Effector CD4-positive, alpha-beta T cell (primary cell): ENCODE data around the gene ZNF597.
"Not testable (repeated sequence)": the region's sequence is repeated elsewhere in the genome, so short reads cannot be mapped to it uniquely, and the experiment has no call there.

ENCODE experiments used
- DNase-seq: peaks from one replicate; pipeline ENCODE4 v3.0.0-alpha.2; 2020

ZNF597 gene

DNA sequence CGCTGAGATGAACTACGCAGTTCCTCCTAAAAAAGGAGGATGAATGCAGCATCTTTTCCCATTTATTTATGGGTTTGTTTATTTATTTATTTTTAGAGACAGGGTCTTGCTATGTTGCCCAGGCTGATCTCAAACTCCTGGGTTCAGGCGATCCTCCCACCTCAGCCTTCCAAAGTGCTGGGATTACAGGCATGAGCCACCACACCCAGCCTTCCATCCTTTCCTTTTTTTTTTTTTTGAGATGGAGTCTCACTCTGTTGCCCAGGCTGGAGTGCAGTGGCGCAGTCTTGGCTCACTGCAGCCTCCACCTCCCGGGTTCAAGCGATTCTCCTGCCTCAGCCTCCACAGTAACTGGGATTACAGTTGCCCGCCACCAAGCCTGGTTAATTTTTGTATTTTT is 31.6 kb upstream of the ZNF597 start:
- DNase-seq: not testable (repeated sequence)

GRCh38 chr16:3474136-3474779 is 31.0 kb upstream of the ZNF597 start:
- DNase-seq: no peak

GRCh38 chr16:3473596-3473943 is 30.3 kb upstream of the ZNF597 start:
- not testable (repeated sequence) for DNase-seq

GRCh38 chr16:3472878-3473595 is 29.7 kb upstream of the ZNF597 start:
- DNase-seq: no peak

- DNase-seq: no peak
These were observed 28.3 kb upstream of the ZNF597 start for GRCh38 chr16:3471518-3472176.

DNA sequence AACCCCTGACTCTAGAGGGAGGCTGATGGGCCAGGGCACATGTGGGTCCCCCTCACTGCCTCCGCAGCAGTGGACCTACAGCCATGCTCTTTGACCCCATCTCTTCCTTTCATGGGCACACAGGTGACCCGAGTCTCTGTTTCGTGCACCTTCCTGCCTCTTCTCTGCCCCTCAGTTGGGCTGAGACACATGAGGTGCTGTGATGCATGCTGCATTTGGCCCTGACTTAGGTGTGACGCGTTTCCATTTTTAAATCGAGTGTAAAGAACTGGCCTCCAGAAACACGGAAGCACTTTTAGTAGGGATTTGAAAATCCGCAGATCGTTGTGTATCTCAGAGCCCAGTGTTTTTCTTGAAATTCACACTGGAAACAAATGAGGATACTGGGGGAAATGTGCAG is 27.4 kb upstream of the ZNF597 start:
- no peak for DNase-seq

- DNase-seq: no peak
These were observed 26.4 kb upstream of the ZNF597 start for GRCh38 chr16:3469736-3470135.

DNA sequence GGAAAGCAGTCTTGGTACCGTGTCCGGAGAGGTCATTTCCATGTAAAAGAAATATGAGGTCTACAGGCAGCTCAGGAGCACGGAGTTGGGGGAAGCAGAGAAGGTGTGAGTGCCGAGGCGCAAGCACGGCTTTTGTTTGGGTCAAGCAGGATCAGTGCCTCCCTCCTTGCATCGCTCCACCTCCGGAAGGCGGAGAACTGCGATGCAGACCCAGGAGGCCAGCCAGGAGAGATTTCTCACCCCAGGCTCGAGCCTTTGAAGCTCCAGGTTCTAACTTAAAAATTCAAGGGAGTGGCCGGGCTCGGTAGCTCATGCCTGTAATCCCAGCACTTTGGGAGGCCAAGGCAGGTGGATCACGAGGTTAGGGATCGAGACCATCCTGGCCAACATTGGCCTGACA is 25.2 kb upstream of the ZNF597 start:
- no peak for DNase-seq

DNA sequence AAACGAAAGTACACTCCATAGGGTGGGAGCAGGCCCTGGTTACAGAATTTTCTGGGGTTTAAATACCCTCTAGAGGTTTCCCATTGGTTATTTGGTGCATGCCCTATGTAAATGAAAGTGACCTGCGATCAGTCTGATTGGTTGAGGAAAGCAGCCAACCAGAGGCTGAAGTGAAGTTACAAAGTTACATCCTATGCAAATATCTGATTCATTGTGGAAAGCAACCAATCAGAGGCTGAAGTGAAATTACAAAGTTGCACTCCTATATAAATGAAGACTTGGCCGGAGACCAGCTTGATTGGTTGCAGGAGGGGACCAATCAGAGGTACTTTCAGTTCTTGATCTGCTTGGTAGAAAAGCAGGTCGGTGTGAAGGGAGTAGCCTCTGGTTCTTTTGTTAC is 24.6 kb upstream of the ZNF597 start:
- DNase-seq: no peak

DNA sequence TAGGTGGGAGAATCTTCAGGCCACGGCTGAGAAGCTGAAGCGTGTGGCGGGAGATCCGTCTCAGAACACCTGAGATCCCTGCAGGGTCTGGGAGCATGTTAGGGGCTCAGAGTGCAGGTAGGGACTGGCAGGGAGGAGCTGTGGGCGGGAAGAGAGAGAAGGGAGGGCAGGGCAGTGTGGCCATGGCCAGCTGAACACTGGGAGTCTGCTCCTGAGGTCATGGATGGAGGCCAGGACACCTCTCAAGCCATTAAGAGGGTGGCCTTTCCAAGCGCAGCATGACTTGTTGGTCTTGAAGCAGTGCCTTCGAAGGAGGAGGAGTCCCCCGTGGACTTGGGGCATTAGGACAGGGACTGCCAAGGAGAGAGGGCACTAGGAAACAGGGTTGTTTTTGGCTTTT is 23.9 kb upstream of the ZNF597 start:
- DNase-seq: no peak

DNA sequence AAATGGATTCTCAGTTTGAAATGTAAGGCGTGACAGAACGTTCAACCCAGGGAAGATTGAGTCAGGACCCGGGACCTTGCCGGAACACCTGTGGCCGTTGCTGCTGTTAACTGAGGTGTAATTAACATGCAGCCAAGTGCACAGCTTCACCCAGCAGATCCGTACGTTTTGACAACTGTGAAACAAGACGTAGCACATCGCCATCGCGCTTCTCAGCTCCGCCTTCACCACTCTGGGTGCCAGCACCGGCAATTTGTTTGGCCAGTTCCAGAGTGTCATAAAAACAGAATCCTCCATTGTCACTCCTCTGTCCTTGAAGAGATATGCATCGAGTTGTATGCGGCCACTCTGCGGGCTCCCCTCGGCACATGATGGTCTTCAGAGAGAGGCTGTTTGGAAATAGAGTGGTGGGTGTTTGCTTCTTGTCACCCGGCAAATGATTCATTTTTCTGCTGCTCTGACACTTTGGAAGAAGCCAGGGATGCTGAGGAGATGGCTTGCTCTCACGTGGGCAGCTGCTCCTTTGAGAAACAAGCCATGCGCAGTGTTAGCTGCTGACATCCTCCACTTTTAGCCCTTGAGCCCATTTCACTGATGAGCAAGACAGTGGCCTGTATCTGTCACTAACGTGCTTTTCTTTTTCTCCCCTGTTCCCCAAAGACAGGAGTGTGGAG is 22.7 kb upstream of the ZNF597 start:
- DNase-seq: no peak

DNA sequence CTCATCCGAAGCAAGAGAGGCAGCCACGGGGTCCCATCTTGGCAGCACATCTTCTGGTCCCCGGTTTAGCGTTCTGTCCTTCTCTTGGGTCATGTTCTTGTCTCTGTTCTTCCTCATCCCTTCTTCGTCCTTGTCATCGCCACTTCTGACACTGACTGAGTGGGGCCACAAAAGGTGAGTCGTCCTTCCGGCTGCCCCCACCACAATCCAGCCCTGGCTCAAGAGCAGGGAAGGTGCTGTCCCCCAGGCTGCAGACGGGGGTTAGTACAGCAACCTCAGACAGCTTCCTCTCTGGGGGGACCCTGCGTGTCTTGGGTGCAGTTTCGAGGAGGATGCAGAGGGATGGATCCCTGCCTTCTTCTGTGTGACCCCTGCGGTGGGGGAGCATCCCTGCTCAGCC is 22.0 kb upstream of the ZNF597 start:
- no peak for DNase-seq

DNA sequence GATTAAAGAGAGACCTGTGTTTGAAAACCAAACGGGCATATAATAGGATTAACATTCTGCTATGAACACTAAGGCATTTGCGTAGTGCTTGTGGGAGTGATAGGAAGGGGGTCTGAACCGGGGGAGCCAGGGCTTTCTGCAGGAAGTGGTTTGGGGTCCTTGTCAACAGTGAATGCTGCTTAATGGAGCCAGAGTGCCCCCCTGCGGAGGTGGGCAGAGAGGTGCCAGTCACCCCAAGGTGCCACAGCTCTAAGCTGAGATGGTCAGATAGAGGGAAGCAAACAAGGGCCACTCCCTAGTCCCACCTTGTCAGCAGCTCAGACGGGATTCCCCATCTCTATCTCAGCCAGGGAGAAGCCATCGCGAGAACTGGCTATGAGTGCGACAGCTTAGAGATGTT is 17.8 kb upstream of the ZNF597 start:
- DNase-seq: peak; percentile 17

DNA sequence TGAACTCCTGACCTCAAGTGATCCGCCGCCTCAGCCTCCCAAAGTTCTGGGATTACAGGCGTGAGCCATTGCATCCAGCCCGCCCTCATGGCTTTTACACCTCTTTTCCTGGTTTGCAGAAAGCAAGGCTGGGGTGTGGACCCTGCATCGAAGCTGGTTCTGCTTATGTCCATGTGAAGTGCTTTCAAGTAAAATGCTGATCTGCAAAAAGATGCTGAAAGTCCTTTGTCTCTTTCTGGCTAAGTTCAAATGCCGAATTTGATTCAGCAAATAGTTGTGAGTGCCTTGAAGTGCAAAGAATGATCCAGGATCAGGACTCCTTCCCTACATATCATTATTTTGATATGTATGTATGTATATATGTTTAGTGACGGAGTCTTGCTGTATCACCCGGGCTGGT is 17.3 kb upstream of the ZNF597 start:
- no peak for DNase-seq

- no peak for DNase-seq
These were observed 16.8 kb upstream of the ZNF597 start for GRCh38 chr16:3460121-3460520.

DNA sequence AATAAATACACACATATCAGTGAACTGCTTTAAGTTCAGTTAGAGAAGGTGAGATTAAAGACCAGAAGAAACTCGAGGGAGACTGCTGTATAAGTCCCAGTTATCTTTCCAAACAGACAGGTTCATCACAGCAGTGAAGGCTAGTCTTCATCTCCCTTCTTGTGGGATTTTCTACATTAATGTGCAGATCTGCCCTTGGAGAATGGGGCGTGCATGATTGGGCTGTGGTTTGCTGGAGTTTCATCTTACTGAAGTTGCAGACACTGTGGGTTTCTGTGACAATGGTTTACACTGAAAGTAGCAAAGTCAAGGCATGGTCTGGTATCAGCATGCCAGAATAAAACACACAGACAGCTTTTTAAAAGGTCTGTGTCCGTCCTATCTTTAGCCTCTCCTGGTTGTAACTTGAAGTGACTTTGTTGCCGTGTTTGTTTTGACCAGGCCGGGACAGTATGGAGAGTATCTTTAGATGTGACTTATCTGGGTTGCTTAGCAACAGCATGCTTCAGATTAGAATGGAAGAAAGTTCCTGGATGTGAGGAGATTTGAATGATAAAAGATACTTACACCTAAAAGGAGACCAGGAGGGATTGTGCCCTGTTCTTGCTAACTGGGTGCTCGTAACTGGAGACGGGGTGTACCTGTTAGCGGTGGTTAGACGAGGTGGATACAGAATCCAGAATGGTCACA is 16.2 kb upstream of the ZNF597 start:
- DNase-seq: no peak

- DNase-seq: no peak
These were observed 15.6 kb upstream of the ZNF597 start for GRCh38 chr16:3458852-3459361.

GRCh38 chr16:3458278-3458851 is 15.1 kb upstream of the ZNF597 start:
- DNase-seq: no peak

- DNase-seq: peak; percentile 83
These were observed 14.3 kb upstream of the ZNF597 start for GRCh38 chr16:3457434-3458252.

- no peak for DNase-seq
These were observed 11.4 kb upstream of the ZNF597 start for GRCh38 chr16:3454631-3455147.

DNA sequence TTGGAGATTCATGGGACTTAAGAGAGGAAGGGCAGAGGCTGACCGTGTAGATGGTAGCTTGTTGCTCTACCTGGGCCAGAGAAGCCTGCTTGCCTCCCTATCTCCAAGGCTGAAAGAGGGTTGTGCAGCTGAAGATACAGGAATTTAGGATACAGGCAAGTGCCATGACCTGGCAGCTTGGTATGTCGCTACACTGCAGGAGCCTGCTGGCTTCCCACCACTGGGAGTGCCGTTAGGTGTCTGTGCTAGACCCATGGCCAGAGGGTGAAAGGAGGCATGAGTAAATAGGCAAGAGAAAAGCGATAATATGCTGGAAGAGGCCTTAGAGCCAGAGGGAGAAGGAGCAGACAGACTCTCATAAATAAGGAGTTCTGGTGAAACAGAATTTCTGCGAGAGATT is 10.8 kb upstream of the ZNF597 start:
- no peak for DNase-seq
